Measurements from ENCODE around the gene ENKD1.

DNA sequence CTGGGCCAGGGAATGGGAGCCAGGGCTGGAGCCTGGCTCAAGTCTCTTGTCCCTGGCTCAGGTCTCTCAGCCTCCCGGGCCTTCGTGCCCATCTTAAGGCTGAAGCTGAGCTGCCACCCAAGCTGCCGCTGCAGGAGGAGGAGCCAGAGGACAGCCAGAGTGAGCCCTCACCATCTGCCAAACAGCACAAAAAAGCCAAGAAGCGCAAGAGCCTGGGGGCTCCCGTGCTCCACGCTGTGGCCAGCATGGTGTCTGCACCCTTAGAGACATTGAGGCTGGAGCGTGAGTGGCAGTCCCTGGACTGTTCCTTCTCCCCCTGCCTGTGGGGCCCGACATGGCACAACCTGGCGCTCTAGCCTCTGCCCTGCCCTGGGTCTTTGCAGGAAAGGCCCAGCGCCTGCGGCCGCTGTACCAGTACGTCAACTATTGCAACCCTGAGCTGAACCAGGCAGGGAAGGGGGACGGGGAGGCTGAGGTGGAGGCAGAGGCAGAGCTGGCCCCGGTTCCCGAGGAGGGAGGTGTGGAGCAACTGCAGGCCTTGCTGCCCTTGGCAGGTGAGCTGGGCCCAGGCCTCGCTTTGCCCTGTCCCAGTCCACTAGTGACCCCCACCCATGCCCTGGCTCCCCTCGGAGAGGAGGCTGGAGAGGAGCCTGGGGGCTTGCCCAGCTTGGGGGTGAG lies 1.4 kb upstream of the ENKD1 start:
- TF ChIP-seq, protein P1, sequence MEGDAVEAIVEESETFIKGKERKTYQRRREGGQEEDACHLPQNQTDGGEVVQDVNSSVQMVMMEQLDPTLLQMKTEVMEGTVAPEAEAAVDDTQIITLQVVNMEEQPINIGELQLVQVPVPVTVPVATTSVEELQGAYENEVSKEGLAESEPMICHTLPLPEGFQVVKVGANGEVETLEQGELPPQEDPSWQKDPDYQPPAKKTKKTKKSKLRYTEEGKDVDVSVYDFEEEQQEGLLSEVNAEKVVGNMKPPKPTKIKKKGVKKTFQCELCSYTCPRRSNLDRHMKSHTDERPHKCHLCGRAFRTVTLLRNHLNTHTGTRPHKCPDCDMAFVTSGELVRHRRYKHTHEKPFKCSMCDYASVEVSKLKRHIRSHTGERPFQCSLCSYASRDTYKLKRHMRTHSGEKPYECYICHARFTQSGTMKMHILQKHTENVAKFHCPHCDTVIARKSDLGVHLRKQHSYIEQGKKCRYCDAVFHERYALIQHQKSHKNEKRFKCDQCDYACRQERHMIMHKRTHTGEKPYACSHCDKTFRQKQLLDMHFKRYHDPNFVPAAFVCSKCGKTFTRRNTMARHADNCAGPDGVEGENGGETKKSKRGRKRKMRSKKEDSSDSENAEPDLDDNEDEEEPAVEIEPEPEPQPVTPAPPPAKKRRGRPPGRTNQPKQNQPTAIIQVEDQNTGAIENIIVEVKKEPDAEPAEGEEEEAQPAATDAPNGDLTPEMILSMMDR (IDR thresholded peaks at IDR 0.05), result peak; percentile 85 to 92 (median 89)
- TF ChIP-seq EP300 (IDR thresholded peaks at IDR 0.05), result no peak
